AG04450 (cell line): ENCODE measurements around the gene ITGAE. TPM values are rescaled to one million over a fixed set of nuclear protein-coding genes. Genes with fewer than 3 reads are reported as not detected.
"Not testable (repeated sequence)": the region's sequence is repeated elsewhere in the genome, so short reads cannot be mapped to it uniquely, and the experiment has no call there.

Source experiments
- CTCF ChIA-PET: fragments of 300-600, 350-600 bp; formaldehyde crosslinking; extraction: SDS; loops from one replicate; lab custom pipeline; 2022; ENCODE audit warnings: antibody characterized with exemption, inconsistent platforms; lab: Charles Lee
- POLR2A ChIA-PET: fragments of 350-600 bp; formaldehyde crosslinking; extraction: SDS; loops from one replicate; lab custom pipeline; 2021; ENCODE audit warnings: antibody characterized with exemption, inconsistent platforms; lab: Yijun Ruan, JAX
- DNase-seq: peaks from one replicate; pipeline ENCODE4 v3.0.0-alpha.2; 2011; ENCODE audit warnings: low read depth, low spot score
- H3K27ac ChIP-seq: one replicate; pipeline ENCODE4 v1.5.1; 2012; ENCODE audit warnings: low read depth, low read length, control low read depth
- H3K27me3 ChIP-seq: one replicate; pipeline ENCODE4 v1.6.0; 2012; ENCODE audit warnings: low read length; ENCODE audit not compliant: control insufficient read depth, insufficient read depth
- H3K4me3 ChIP-seq: 2 replicates; pipeline ENCODE4 v1.5.1; 2011; ENCODE audit warnings: mild to moderate bottlenecking, low read depth, low read length, control low read depth
- H3K9me3 ChIP-seq: 2 replicates; pipeline ENCODE4 v1.5.1; 2012; ENCODE audit warnings: low read length; ENCODE audit not compliant: control insufficient read depth, insufficient read depth
- CTCF ChIP-seq: IDR thresholded peaks from 2 replicates; pipeline ENCODE4 v1.5.1; 2011; ENCODE audit warnings: low read depth, low read length, control low read depth, inconsistent platforms
- polyA plus RNA-seq: library from polyadenylated mRNA; depleted of rRNA; stranded (reverse); fragments of >200 nt; gene quantifications from 2 replicates; pipeline ENCODE4 v1.2.3, GENCODE V29; 2011

ITGAE gene
- polyA plus RNA-seq, 1 experiment, result 98.1 TPM

- DNase-seq, result no peak
- H3K9me3 ChIP-seq, result no peaks in the 10 kb centered on the region
- CTCF ChIA-PET, result interaction anchor here (0.6 to 1.0 kb wide), 4 partner anchors 26 to 138 kb away, joined by 3 read pairs; no protein-coding TSS in a partner anchor
- no peaks in the 10 kb centered on the region for H3K27me3 ChIP-seq
- TF ChIP-seq CTCF, result no peak
- POLR2A ChIA-PET, result interaction anchor here (1.1 kb wide), 1 partner anchor 39 kb away, joined by 3 read pairs; no protein-coding TSS in a partner anchor
- no peak overlapping the region for H3K27ac ChIP-seq
- no peak overlapping the region for H3K4me3 ChIP-seq
These were observed 92.6 kb downstream of the ITGAE start for GRCh38 chr17:3708366-3708765.

- CTCF ChIA-PET, H3K9me3 ChIP-seq, H3K27me3 ChIP-seq, H3K4me3 ChIP-seq, DNase-seq, H3K27ac ChIP-seq, POLR2A ChIA-PET: not testable (repeated sequence)
These were observed 95.3 kb downstream of the ITGAE start for GRCh38 chr17:3705718-3705984.

- Histone ChIP-seq H3K27ac (no peak overlapping the region), H3K9me3 (peaks cover 3% of the 10 kb centered on the region; the same call in 1 of the 2 replicates), H3K27me3 (no peaks in the 10 kb centered on the region), H3K4me3 (no peak overlapping the region)
- DNase-seq, result no peak
- ChIA-PET CTCF (no interaction called here), POLR2A (no interaction called here)
- no peak for TF ChIP-seq CTCF
These were observed 95.9 kb downstream of the ITGAE start for GRCh38 chr17:3704931-3705717.

GRCh38 chr17:3702041-3702539, 98.9 kb downstream of the ITGAE start:
- H3K4me3 ChIP-seq, H3K27ac ChIP-seq, POLR2A ChIA-PET, DNase-seq: not testable (repeated sequence)
- Histone ChIP-seq H3K9me3 (peaks cover 17% of the 10 kb centered on the region), H3K27me3 (peaks cover 14% of the 10 kb centered on the region)
- CTCF ChIA-PET, result interaction anchor here (1.1 kb wide), 1 partner anchor 19 kb away, joined by 4 read pairs; no protein-coding TSS in a partner anchor

GRCh38 chr17:3699951-3700350, 101.0 kb downstream of the ITGAE start:
- CTCF ChIA-PET, result no interaction called here
- peaks cover 17% of the 10 kb centered on the region for H3K9me3 ChIP-seq
- no peak overlapping the region for H3K27ac ChIP-seq
- H3K27me3 ChIP-seq, result peaks cover 18% of the 10 kb centered on the region
- H3K4me3 ChIP-seq, result no peak overlapping the region
- POLR2A ChIA-PET, result no interaction called here
- TF ChIP-seq CTCF, result no peak
- no peak for DNase-seq

GRCh38 chr17:3698139-3698538, 102.8 kb downstream of the ITGAE start:
- no peak for DNase-seq
- peaks cover 17% of the 10 kb centered on the region for H3K9me3 ChIP-seq
- peaks cover 23% of the 10 kb centered on the region for H3K27me3 ChIP-seq
- no peak for TF ChIP-seq CTCF
- no peak overlapping the region for H3K27ac ChIP-seq
- ChIA-PET POLR2A (no interaction called here), CTCF (no interaction called here)
- H3K4me3 ChIP-seq, result no peak overlapping the region
